ENCODE measurements around the gene RUBCNL. TPM values are rescaled to one million over a fixed set of nuclear protein-coding genes. Genes with fewer than 3 reads are reported as not detected.

The RUBCNL gene
- total RNA-seq, 1 experiment from 2014 or later, result 0.37 TPM

GRCh38 chr13:46310066-46310465, 77.0 kb downstream of the RUBCNL start:
- Histone ChIP-seq H3K4me1 (replicated peaks; ENCODE audit: insufficient read depth) (no peaks in the 10 kb centered on the region), H3K9me3 (ENCODE audit: insufficient read depth, low read depth) (no peaks in the 10 kb centered on the region), H3F3A (ENCODE audit: insufficient read depth, low read depth) (no peaks in the 10 kb centered on the region), H3K36me3 (ENCODE audit: low read depth) (no peaks in the 10 kb centered on the region), H3K9me2 (ENCODE audit: insufficient read depth) (no peaks in the 10 kb centered on the region), H3K4me2 (no peak overlapping the region), H3K4me3 (no peak overlapping the region), H4K20me1 (ENCODE audit: insufficient read depth) (no peaks in the 10 kb centered on the region), H3K79me2 (ENCODE audit: low read depth) (no peaks in the 10 kb centered on the region), H3K27ac (no peak overlapping the region), H2AFZ (no peak overlapping the region), H3K27me3 (ENCODE audit: insufficient read depth, low read depth) (no peaks in the 10 kb centered on the region; the same call in 1 of the 2 replicates)
- BruUV-seq (replicated peaks), result no TSS peak
- POLR2A ChIA-PET (ENCODE audit: unreplicated experiment), result no interaction called here
- intact Hi-C loops (cut with micrococcal nuclease; ENCODE audit: unreplicated experiment), result no loop called here
- TF ChIP-seq, protein P1, sequence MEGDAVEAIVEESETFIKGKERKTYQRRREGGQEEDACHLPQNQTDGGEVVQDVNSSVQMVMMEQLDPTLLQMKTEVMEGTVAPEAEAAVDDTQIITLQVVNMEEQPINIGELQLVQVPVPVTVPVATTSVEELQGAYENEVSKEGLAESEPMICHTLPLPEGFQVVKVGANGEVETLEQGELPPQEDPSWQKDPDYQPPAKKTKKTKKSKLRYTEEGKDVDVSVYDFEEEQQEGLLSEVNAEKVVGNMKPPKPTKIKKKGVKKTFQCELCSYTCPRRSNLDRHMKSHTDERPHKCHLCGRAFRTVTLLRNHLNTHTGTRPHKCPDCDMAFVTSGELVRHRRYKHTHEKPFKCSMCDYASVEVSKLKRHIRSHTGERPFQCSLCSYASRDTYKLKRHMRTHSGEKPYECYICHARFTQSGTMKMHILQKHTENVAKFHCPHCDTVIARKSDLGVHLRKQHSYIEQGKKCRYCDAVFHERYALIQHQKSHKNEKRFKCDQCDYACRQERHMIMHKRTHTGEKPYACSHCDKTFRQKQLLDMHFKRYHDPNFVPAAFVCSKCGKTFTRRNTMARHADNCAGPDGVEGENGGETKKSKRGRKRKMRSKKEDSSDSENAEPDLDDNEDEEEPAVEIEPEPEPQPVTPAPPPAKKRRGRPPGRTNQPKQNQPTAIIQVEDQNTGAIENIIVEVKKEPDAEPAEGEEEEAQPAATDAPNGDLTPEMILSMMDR (conservative IDR thresholded peaks at IDR 0.05), result no peak
- TF ChIP-seq EZH2 (IDR thresholded peaks at IDR 0.05; ENCODE audit: low read depth), result no peak
- no peak for DNase-seq
- CTCF ChIA-PET, result no interaction called here

GRCh38 chr13:46307554-46307953, 79.5 kb downstream of the RUBCNL start:
- intact Hi-C loops (cut with micrococcal nuclease; ENCODE audit: unreplicated experiment), result no loop called here

DNA sequence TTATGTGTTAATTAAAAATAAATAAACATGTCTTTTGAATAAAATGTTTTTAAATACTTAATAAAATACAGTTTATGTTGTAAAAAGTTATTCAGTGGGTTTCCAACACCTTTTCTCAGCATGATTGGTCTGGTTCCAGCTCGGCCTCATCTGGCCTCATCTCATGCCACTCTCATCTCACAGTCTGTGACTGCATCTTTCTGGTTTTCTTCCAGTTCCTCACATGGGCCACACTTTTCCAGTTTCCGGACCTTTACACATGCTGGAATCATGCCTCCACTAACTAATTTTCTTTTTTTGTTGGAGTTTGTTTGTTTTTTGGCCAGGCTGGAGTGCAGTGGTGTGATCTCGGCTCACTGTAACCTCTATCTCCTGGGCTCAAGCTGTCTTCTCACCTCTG, 82.5 kb downstream of the RUBCNL start:
- BruUV-seq (replicated peaks), result no TSS peak
- no peak overlapping the region for H3K4me2 ChIP-seq
- H3K36me3 ChIP-seq (ENCODE audit: low read depth), result no peaks in the 10 kb centered on the region
- no peak overlapping the region for H3K27ac ChIP-seq
- no peaks in the 10 kb centered on the region for H3K9me3 ChIP-seq (ENCODE audit: insufficient read depth, low read depth)
- no peaks in the 10 kb centered on the region for H3K79me2 ChIP-seq (ENCODE audit: low read depth)
- intact Hi-C loops (cut with micrococcal nuclease; ENCODE audit: unreplicated experiment), result no loop called here
- H3K27me3 ChIP-seq (ENCODE audit: insufficient read depth, low read depth), result no peaks in the 10 kb centered on the region
- DNase-seq, result no peak
- TF ChIP-seq EZH2 (IDR thresholded peaks at IDR 0.05; ENCODE audit: low read depth), result no peak
- TF ChIP-seq, protein P1 (conservative IDR thresholded peaks at IDR 0.05), result no peak
- no peaks in the 10 kb centered on the region for H4K20me1 ChIP-seq (ENCODE audit: insufficient read depth)
- H3K9me2 ChIP-seq (ENCODE audit: insufficient read depth), result no peaks in the 10 kb centered on the region
- ChIA-PET POLR2A (ENCODE audit: unreplicated experiment) (no interaction called here), CTCF (no interaction called here)
- H3K4me3 ChIP-seq, result no peak overlapping the region
- H3K4me1 ChIP-seq (replicated peaks; ENCODE audit: insufficient read depth), result no peaks in the 10 kb centered on the region
- H3F3A ChIP-seq (ENCODE audit: insufficient read depth, low read depth), result no peaks in the 10 kb centered on the region
- H2AFZ ChIP-seq, result no peak overlapping the region

More at GRCh38 chr13:46307554-46307953, 79.5 kb downstream of the RUBCNL start:
- DNase-seq, result no peak
- H3F3A ChIP-seq (ENCODE audit: insufficient read depth, low read depth), result no peaks in the 10 kb centered on the region
- BruUV-seq (replicated peaks), result no TSS peak
- H3K79me2 ChIP-seq (ENCODE audit: low read depth), result no peaks in the 10 kb centered on the region
- H3K9me2 ChIP-seq (ENCODE audit: insufficient read depth), result no peaks in the 10 kb centered on the region
- no peaks in the 10 kb centered on the region for H3K27me3 ChIP-seq (ENCODE audit: insufficient read depth, low read depth)
- H3K4me3 ChIP-seq, result no peak overlapping the region
- ChIA-PET CTCF (no interaction called here), POLR2A (ENCODE audit: unreplicated experiment) (no interaction called here)
- H3K4me2 ChIP-seq, result no peak overlapping the region
- no peaks in the 10 kb centered on the region for H4K20me1 ChIP-seq (ENCODE audit: insufficient read depth)
- no peaks in the 10 kb centered on the region for H3K36me3 ChIP-seq (ENCODE audit: low read depth)
- TF ChIP-seq EZH2 (IDR thresholded peaks at IDR 0.05; ENCODE audit: low read depth), result no peak
- TF ChIP-seq, protein P1 (conservative IDR thresholded peaks at IDR 0.05), result no peak
- no peaks in the 10 kb centered on the region for H3K9me3 ChIP-seq (ENCODE audit: insufficient read depth, low read depth)
- H3K4me1 ChIP-seq (replicated peaks; ENCODE audit: insufficient read depth), result no peaks in the 10 kb centered on the region
- H2AFZ ChIP-seq, result peak overlapping the region; percentile 26; the same call in 1 of the 2 replicates
- H3K27ac ChIP-seq, result no peak overlapping the region
